Measurements from ENCODE around the gene GPR151. TPM values are rescaled to one million over a fixed set of nuclear protein-coding genes. Genes with fewer than 3 reads are reported as not detected.
"Not testable (repeated sequence)": the region's sequence is repeated elsewhere in the genome, so short reads cannot be mapped to it uniquely, and the experiment has no call there.

The GPR151 gene
- total RNA-seq (ENCODE audit: low replicate concordance) = not detected in 2 replicates

DNA sequence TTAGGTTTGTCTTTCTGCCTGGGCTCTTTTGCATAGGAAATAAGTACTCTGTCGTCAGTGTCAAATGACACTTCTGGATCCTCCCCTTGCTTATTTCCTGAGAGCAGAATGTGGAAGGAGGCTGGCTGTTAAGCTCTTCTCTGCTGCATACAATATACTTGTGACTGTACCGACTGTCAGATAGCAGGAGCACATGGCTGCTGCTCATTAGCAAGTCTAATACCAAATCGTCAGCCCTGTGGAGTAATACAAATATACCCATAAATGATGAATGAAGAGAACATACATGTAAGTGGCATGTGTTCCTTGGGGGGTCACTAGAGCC, at the start of gene GPR151:
GPR151 (minus strand) TSS at position 40 of the 325 bp plus-strand sequence. CDS start 77 bp downstream, outside the sequence.
- DNase-seq (ENCODE audit: low read depth) = no peak
- H3K4me3 ChIP-seq (ENCODE audit: low read depth, low read length) = no peak within 1 kb of the TSS
- TF ChIP-seq, protein P1, sequence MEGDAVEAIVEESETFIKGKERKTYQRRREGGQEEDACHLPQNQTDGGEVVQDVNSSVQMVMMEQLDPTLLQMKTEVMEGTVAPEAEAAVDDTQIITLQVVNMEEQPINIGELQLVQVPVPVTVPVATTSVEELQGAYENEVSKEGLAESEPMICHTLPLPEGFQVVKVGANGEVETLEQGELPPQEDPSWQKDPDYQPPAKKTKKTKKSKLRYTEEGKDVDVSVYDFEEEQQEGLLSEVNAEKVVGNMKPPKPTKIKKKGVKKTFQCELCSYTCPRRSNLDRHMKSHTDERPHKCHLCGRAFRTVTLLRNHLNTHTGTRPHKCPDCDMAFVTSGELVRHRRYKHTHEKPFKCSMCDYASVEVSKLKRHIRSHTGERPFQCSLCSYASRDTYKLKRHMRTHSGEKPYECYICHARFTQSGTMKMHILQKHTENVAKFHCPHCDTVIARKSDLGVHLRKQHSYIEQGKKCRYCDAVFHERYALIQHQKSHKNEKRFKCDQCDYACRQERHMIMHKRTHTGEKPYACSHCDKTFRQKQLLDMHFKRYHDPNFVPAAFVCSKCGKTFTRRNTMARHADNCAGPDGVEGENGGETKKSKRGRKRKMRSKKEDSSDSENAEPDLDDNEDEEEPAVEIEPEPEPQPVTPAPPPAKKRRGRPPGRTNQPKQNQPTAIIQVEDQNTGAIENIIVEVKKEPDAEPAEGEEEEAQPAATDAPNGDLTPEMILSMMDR (IDR thresholded peaks at IDR 0.05; ENCODE audit: insufficient read depth, low read length) = no peak

DNA sequence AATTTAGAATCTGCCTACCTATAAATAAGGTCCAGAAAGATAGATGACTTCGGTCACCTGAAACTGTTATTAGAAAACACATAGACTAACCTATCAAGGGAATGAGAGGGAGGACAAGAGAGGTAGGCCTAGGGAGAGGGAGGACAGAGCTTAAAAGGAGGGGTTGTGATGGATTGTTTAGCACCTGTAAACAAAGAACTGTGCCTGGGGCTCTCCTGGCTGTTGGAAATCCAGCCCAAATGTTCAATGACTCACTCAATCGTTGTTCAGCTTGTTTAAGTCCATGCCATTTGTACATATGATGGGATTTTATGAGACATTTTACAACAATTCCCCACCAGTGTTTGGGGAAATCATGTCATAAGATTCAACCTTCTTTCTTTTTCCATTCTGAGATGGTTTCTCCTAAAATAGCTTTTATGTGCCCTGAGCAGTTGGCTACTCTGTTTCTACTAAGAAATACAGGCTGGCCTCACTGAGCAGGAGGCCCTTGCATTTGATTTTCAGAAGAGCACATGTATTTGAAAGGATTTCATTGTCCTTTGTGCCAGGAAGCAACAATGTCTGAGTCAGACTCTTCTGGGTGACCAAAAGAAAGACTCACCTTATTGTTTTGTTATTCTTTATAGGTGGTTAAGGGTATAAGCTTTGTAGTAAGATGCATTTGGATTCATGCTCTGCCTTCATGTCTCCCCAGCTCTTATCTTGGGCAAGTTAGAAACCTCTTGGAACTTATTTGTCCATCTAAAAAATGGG, 48.2 kb upstream of the GPR151 start:
- TF ChIP-seq, protein P1 (IDR thresholded peaks at IDR 0.05; ENCODE audit: insufficient read depth, low read length) = no peak
- DNase-seq (ENCODE audit: low read depth) = no peak
- H3K4me3 ChIP-seq (ENCODE audit: low read depth, low read length) = no peak overlapping the region

DNA sequence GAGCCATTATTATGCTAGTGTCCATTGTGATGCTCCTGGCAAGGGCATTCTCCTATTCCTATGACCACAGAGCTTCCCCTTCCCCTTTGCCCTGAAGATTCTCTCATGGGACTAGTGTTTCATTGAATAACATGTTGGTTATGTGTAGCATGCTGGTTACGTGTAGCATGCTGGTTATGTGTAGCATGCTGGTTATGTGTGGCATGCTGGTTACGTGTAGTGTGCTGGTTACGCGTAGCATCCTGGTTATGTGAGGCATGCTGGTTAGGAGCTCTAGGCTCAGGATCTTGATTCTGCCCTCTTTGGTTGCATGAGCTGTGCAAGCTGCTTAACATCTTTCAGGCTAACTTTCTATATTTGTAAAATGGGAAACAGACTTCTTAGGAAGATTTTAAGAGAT, 46.5 kb upstream of the GPR151 start:
- TF ChIP-seq, protein P1 (IDR thresholded peaks at IDR 0.05; ENCODE audit: insufficient read depth, low read length) = no peak
- H3K4me3 ChIP-seq (ENCODE audit: low read depth, low read length) = no peak overlapping the region
- no peak for DNase-seq (ENCODE audit: low read depth)

DNA sequence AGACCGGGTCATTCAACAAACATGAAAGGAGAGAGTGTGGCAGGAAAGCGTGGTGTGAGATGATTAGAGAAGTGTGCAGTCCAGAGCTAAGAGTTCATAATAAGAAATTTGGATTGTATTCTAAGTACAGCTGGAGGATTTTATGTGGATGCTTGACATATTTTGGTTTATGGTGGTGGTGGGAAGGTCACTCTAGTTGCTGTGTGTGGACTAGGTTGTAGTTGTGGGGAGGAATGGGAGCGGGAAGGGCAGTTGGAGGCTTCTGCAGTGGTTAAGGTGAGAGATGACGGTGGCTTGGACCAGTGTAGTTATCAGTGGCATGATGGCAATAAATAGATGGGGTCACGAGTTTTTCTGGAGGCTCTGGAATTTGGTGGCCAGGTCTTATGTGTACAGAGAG, 45.7 kb upstream of the GPR151 start:
- TF ChIP-seq, protein P1 (IDR thresholded peaks at IDR 0.05; ENCODE audit: insufficient read depth, low read length) = no peak
- no peak overlapping the region for H3K4me3 ChIP-seq (ENCODE audit: low read depth, low read length)
- DNase-seq (ENCODE audit: low read depth) = no peak

DNA sequence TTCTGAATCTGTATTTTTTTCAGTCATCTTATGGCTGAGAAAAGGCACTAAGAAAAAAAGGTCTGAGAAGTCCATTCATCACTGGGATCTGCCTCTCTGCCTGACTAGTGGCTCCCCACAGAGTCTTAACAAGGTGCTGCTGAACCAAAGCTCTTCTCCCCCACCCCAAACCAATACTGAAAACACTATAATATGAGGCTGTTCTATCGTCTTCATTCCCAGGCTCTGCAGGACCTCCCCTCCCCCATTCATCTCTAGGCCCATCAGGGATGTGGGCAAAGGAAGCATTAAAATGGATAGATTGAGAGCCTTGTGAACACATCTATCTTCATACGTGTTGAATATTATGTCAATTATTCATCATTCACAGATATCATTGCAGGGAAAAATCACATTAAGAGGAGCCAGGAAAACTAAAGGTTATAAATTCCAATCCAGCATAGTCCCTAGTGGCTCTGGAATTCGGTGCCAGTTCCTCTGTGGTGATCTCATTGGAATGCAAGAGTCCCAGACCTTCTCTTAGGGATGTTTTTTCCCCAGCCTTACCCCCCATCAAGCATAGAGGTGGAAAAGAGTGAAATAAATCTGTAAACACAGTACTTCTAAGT, 44.3 kb upstream of the GPR151 start:
- H3K4me3 ChIP-seq (ENCODE audit: low read depth, low read length) = no peak overlapping the region
- DNase-seq (ENCODE audit: low read depth) = peak; percentile 25
- TF ChIP-seq, protein P1 (IDR thresholded peaks at IDR 0.05; ENCODE audit: insufficient read depth, low read length) = no peak

DNA sequence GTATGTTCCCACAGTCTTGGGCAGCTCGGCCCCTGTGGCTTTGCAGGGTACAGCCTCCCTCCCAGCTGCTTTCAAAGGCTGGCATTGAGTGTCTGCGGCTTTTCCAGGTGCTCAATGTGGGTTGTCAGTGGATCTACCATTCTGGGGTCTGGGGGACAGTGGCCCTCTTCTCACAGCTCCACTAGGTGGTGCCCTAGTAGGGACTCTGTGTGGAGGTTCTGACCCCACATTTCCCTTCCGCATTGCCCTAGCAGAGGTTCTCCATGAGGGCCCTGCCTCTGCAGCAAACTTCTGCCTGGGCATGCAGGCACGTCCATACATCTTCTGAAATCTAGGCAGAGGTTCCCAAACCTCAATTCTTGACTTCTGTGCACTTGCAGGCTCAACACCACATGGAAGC, 40.9 kb upstream of the GPR151 start:
- not testable (repeated sequence) for DNase-seq (ENCODE audit: low read depth); H3K4me3 ChIP-seq (ENCODE audit: low read depth, low read length)

DNA sequence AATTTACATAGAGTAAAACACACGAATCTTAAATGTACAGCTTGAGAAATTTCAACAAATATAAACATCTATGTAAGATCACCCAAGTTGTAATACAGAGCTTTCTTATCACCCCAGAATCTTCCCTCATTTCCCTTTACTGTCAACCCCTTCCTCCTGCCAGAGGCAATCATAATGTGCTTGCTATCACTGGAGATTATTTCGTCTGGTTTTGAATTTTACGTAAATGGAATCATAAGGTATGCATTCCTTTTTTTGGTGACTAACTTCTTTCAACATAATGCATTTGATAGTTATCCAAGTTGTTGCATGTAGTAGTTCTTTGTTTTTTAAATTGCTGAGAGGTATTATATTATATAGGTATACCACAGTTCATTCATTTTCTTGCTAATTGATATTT, 37.5 kb upstream of the GPR151 start:
- TF ChIP-seq, protein P1 (IDR thresholded peaks at IDR 0.05; ENCODE audit: insufficient read depth, low read length) = no peak
- DNase-seq (ENCODE audit: low read depth) = no peak
- no peak overlapping the region for H3K4me3 ChIP-seq (ENCODE audit: low read depth, low read length)
